GM23338 (cell line): ENCODE measurements around the gene HAP1. TPM values are rescaled to one million over a fixed set of nuclear protein-coding genes. Genes with fewer than 3 reads are reported as not detected.
A peak's percentile ranks its signal among the peaks of the same experiment; 100 is the strongest.

Experiments used
- ATAC-seq: fragments of 200-7000 bp; cut with Tn5 transposase; 3 replicates; pipeline ENCODE4 v1.9.1; 2020
- DNase-seq: peaks from one replicate; pipeline ENCODE4 v3.0.0-alpha.2; 2015; ENCODE audit warnings: low spot score
- H2AFZ ChIP-seq: fragments of 200-600 bp; sonication (generic); 2 replicates; pipeline ENCODE4 v1.8.0; 2016; ENCODE audit warnings: antibody characterized with exemption, mild to moderate bottlenecking, moderate library complexity
- H3F3A ChIP-seq: fragments of 200-600 bp; sonication (generic); replicated peaks from 2 replicates; pipeline ENCODE4 v1.8.0; 2017; ENCODE audit warnings: antibody characterized with exemption, mixed run types, low read depth
- H3K27ac ChIP-seq: fragments of 200-600 bp; sonication (generic); 2 replicates; pipeline ENCODE4 v1.6.1; 2016; ENCODE audit warnings: low read depth
- H3K27me3 ChIP-seq: fragments of 200-600 bp; sonication (generic); 2 replicates; pipeline ENCODE4 v1.8.0; 2016; ENCODE audit warnings: mild to moderate bottlenecking, mixed run types, moderate library complexity; ENCODE audit not compliant: insufficient read depth
- H3K36me3 ChIP-seq: fragments of 200-600 bp; sonication (generic); 2 replicates; pipeline ENCODE4 v1.8.0; 2016; ENCODE audit warnings: mild to moderate bottlenecking; ENCODE audit not compliant: insufficient read depth
- H3K4me1 ChIP-seq: fragments of 200-600 bp; sonication (generic); 2 replicates; pipeline ENCODE4 v1.8.0; 2016; ENCODE audit warnings: mild to moderate bottlenecking, moderate library complexity; ENCODE audit not compliant: insufficient read depth
- H3K4me2 ChIP-seq: fragments of 200-600 bp; sonication (generic); 2 replicates; pipeline ENCODE4 v1.7.1; 2017; ENCODE audit warnings: mixed run types
- H3K4me3 ChIP-seq: fragments of 200-600 bp; sonication (generic); 2 replicates; pipeline ENCODE4 v1.6.1; 2016; ENCODE audit warnings: mixed run types
- H3K79me2 ChIP-seq: fragments of 200-600 bp; sonication (generic); replicated peaks from 2 replicates; pipeline ENCODE4 v1.8.0; 2017; ENCODE audit warnings: mild to moderate bottlenecking; ENCODE audit not compliant: insufficient read depth
- H3K9me2 ChIP-seq: fragments of 200-600 bp; sonication (generic); 2 replicates; pipeline ENCODE4 v1.8.0; 2017; ENCODE audit not compliant: insufficient read depth
- H4K20me1 ChIP-seq: fragments of 200-600 bp; sonication (generic); replicated peaks from 2 replicates; pipeline ENCODE4 v1.8.0; 2017; ENCODE audit warnings: mild to moderate bottlenecking; ENCODE audit not compliant: insufficient read depth
- H3K27ac Mint-ChIP-seq: 2 replicates; pipeline ENCODE4 v1.8.0; 2020; ENCODE audit warnings: inconsistent platforms, mild to moderate bottlenecking, moderate library complexity, mixed read lengths
- H3K27me3 Mint-ChIP-seq: 3 replicates; pipeline ENCODE4 v1.8.0; 2022; ENCODE audit warnings: low read depth, mild to moderate bottlenecking, moderate library complexity, mixed read lengths, inconsistent platforms; ENCODE audit not compliant: insufficient read depth, poor library complexity
- H3K36me3 Mint-ChIP-seq: 3 replicates; pipeline ENCODE4 v1.8.0; 2021; ENCODE audit warnings: low read depth, mild to moderate bottlenecking, inconsistent platforms, moderate library complexity, mixed read lengths
- H3K4me1 Mint-ChIP-seq: 3 replicates; pipeline ENCODE4 v1.8.0; 2020; ENCODE audit warnings: mild to moderate bottlenecking, inconsistent platforms, mixed read lengths
- H3K4me3 Mint-ChIP-seq: 3 replicates; pipeline ENCODE4 v1.8.0; 2021; ENCODE audit warnings: moderate library complexity, mild to moderate bottlenecking, inconsistent platforms, mixed read lengths
- H3K9me3 Mint-ChIP-seq: 3 replicates; pipeline ENCODE4 v1.8.0; 2020; ENCODE audit warnings: moderate library complexity, mild to moderate bottlenecking, inconsistent platforms, mixed read lengths
- CREB1 ChIP-seq: fragments of 250-450 bp; sonication (Bioruptor Pico); IDR thresholded peaks from 2 replicates; pipeline ENCODE4 v1.5.0; 2020; ENCODE audit warnings: low read depth, mild to moderate bottlenecking, moderate library complexity
- CTCF ChIP-seq, 2 experiments: fragments of 200-600 bp in 1 of 2; sonication (generic) in 1 of 2; conservative IDR thresholded peaks; 2 replicates each; pipeline versions ENCODE4 v1.5.1 to v1.6.1; 2016 to 2017; ENCODE audit warnings: antibody characterized with exemption in 2 of 2, low read depth in 2 of 2, mild to moderate bottlenecking in 2 of 2, moderate library complexity in 1 of 2
- EZH2 ChIP-seq: fragments of 200-600 bp; sonication (generic); IDR thresholded peaks from one replicate; pipeline ENCODE4 v1.8.0; 2017; ENCODE audit warnings: antibody characterized with exemption, mild to moderate bottlenecking, low read depth; ENCODE audit not compliant: unreplicated experiment
- EZH2phosphoT487 ChIP-seq: fragments of 200-600 bp; sonication (generic); IDR thresholded peaks from one replicate; pipeline ENCODE4 v1.8.1; 2018; ENCODE audit warnings: antibody characterized with exemption; ENCODE audit not compliant: unreplicated experiment
- JUNB ChIP-seq: IDR thresholded peaks from one replicate; pipeline ENCODE4 v1.6.1; 2016; ENCODE audit warnings: antibody characterized with exemption; ENCODE audit not compliant: unreplicated experiment
- POLR2AphosphoS5 ChIP-seq: IDR thresholded peaks from 2 replicates; pipeline ENCODE4 v1.6.1; 2016; ENCODE audit warnings: antibody characterized with exemption, low read depth
- REST ChIP-seq: IDR thresholded peaks from one replicate; pipeline ENCODE4 v1.6.1; 2018; ENCODE audit warnings: antibody characterized with exemption; ENCODE audit not compliant: unreplicated experiment
- STAT1 ChIP-seq: IDR thresholded peaks from one replicate; pipeline ENCODE4 v1.6.1; 2016; ENCODE audit warnings: antibody characterized with exemption; ENCODE audit not compliant: unreplicated experiment
- ZNF114 ChIP-seq: fragments of 250-450 bp; sonication (Bioruptor Pico); IDR thresholded peaks from 2 replicates; pipeline ENCODE4 v1.5.0; 2020; ENCODE audit warnings: mild to moderate bottlenecking, moderate library complexity
- ZNF462 ChIP-seq: fragments of 250-450 bp; sonication (Bioruptor Pico); IDR thresholded peaks from 2 replicates; pipeline ENCODE4 v1.5.0; 2020; ENCODE audit warnings: mild to moderate bottlenecking, moderate library complexity
- polyA plus RNA-seq: library from polyadenylated mRNA; unstranded; fragments of >200 nt; fragmentation: Nextera tagmentation; extraction: Ambion mirVana; gene quantifications from 2 replicates; pipeline ENCODE4 v1.2.1, GENCODE V29; 2016
- total RNA-seq: library from RNA; depleted of rRNA; stranded (reverse); fragments of >200 nt; shearing (Covaris generic); gene quantifications from 2 replicates; pipeline ENCODE4 v1.2.3, GENCODE V29; 2014

The HAP1 gene
- total and polyA plus RNA-seq, 2 experiments from 2014 or later, result 1.6 to 2.2 TPM

- no peak for ATAC-seq
- peak overlapping the region; percentile 83 for H3K4me2 ChIP-seq
- Mint-ChIP-seq H3K36me3 (peaks cover 52% of the 10 kb centered on the region), H3K4me1 (peaks cover 13% of the 10 kb centered on the region; the same call in 2 of the 3 replicates), H3K27ac (peak overlapping the region; percentile 59; the same call in 1 of the 2 replicates), H3K27me3 (peaks cover 19% of the 10 kb centered on the region), H3K4me3 (peak overlapping the region; percentile 94), H3K9me3 (peaks cover 9% of the 10 kb centered on the region)
- H3K27ac ChIP-seq, result peak overlapping the region; percentile 91
- H4K20me1 ChIP-seq, result peaks cover 23% of the 10 kb centered on the region
- peaks cover 7% of the 10 kb centered on the region; the same call in 1 of the 2 replicates for H3K4me1 ChIP-seq
- peak overlapping the region; percentile 87 for H3K4me3 ChIP-seq
- H3K9me2 ChIP-seq, result no peaks in the 10 kb centered on the region
- peaks cover 39% of the 10 kb centered on the region for H3K36me3 ChIP-seq
- H3K27me3 ChIP-seq, result no peaks in the 10 kb centered on the region
- DNase-seq, result no peak
- no peak overlapping the region for H2AFZ ChIP-seq
- peaks cover 54% of the 10 kb centered on the region for H3F3A ChIP-seq
- peaks cover 15% of the 10 kb centered on the region for H3K79me2 ChIP-seq
- TF ChIP-seq ZNF114 (CRISPR knock-in tag), result no peak
- no peak for TF ChIP-seq REST
- TF ChIP-seq STAT1, result no peak
- TF ChIP-seq JUNB, result no peak
- TF ChIP-seq CTCF (conservative IDR thresholded peaks at IDR 0.05; ENCODE audit: low read depth in 2 of 2), result no peak
- no peak for TF ChIP-seq POLR2AphosphoS5
- no peak for TF ChIP-seq ZNF462 (CRISPR knock-in tag)
- no peak for TF ChIP-seq EZH2
- TF ChIP-seq CREB1 (CRISPR knock-in tag), result no peak
- no peak for TF ChIP-seq EZH2phosphoT487
Measured at GRCh38 chr17:41690497-41690896, 43.9 kb downstream of the HAP1 start.
